Measurements from ENCODE around the gene SMARCA4.

- no peak for TF ChIP-seq POLR2AphosphoS5 (IDR thresholded peaks at IDR 0.05)
- no peak for TF ChIP-seq CTCF (IDR thresholded peaks at IDR 0.05)
Measured at GRCh38 chr19:10984166-10984735, 23.4 kb downstream of the SMARCA4 start.
